Eye (tissue), 1 donor: Measurements from ENCODE around the gene GPRC5B.
A peak's percentile ranks its signal among the peaks of the same experiment; 100 is the strongest.

ENCODE experiments used
- DNase-seq: peaks from one replicate; pipeline ENCODE4 v3.0.0-alpha.2; 2015

The GPRC5B gene

DNA sequence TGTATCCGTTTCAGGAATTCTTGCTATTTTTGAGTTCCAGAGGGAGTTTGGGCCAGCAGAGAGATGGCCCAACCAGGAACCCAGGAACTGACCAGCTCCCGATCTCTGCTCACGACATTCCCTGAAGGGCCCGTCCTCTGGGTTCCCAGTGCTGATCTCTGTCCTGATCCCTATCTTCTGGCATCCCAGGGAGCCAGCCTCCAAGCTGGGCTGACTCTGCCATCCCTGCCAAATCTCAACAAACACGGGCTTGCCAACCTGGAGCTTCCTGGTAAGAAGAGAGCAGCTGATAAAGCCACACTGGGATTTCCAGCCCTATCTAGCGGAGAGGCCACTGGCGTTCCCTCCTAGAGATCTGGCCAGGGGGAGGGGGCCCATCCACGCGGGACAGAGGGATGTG lies 16.2 kb downstream of the GPRC5B start:
- no peak for DNase-seq

DNA sequence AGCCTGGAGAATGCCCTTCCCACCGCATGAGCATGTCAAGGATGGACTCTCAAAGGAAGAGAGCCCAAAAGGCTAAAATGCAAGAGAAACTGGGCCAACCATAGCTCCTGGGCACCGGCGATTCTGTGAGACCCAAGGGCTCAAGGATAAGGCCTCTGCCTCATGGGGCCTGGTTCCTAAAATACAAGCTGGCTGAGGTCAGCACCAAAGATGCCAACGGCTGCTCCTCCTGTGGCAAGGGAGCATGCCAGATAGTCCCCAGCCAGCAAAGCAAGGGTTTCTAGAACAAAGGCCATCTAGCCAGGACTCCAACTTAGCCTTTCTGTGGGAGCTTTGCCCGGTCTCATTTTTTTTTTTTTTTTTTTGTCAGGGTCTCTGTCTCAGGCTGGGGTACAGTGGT lies 20.1 kb downstream of the GPRC5B start:
- no peak for DNase-seq

GRCh38 chr16:19863990-19864389 lies 20.7 kb downstream of the GPRC5B start:
- DNase-seq, result no peak

- DNase-seq, result peak; percentile 81
Measured at GRCh38 chr16:19861811-19862327, 22.8 kb downstream of the GPRC5B start.

DNA sequence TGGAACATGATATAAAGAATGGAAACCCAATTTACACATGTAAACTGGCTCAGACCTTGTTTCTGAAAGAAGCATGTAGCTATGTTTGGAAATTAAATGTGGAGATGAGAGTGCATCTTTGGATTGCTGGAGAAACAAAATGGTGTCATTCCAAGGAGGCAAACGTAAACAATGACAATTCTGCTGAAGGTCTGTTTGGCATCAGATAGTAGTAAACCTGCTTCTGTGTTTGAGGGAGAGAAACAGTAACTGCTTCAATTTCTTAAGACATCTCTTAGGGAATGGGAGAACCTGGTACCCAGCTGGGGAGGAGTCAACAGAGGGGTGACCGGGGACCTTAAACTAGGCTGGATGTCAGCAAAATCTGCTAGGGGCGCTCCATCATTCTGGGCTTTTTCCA lies 23.5 kb downstream of the GPRC5B start:
- peak; percentile 55 for DNase-seq

GRCh38 chr16:19860166-19861041 lies 24.2 kb downstream of the GPRC5B start:
- DNase-seq, result peak; percentile 64

- DNase-seq, result no peak
Measured at GRCh38 chr16:19859603-19860002, 25.0 kb downstream of the GPRC5B start.

- DNase-seq, result no peak
Measured at GRCh38 chr16:19859166-19859565, 25.5 kb downstream of the GPRC5B start.

GRCh38 chr16:19858340-19859018 lies 26.2 kb downstream of the GPRC5B start:
- DNase-seq, result no peak

DNA sequence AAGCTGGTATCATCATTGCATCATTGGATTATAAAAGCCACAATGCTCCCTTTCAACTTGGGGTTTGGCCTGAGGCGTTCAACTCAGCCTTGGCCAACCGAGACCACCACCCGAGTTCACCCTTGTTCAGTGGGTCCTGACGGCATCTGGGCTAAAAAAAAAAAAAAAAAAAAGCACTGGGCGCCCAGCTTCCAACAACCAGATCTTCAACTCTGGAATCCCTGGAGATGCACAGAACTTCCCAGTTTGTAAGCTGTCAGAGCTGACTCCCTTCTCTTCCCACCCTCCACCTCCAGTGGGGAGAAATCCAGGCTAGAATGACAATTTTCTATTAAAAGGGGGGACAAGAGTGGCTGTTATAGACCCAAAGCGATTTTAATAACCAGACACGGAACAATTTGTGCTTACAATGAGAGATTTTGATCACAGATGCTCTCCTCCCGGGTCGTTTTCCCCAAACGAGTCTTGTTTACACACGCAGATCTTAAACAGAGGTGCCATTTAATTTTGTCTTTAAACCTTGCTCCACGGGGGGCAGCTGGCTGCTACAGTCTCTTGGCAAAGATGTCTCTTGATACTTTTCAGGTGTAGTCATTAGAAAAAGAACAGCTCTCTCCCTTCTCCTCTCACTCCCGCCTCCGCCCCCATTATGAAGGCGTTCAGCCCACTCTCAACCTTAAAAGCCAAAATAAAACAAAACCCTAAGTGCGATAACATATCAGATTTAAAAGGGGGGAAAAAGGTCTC lies 26.9 kb downstream of the GPRC5B start:
- no peak for DNase-seq

GRCh38 chr16:19856120-19856519 lies 28.5 kb downstream of the GPRC5B start:
- no peak for DNase-seq

DNA sequence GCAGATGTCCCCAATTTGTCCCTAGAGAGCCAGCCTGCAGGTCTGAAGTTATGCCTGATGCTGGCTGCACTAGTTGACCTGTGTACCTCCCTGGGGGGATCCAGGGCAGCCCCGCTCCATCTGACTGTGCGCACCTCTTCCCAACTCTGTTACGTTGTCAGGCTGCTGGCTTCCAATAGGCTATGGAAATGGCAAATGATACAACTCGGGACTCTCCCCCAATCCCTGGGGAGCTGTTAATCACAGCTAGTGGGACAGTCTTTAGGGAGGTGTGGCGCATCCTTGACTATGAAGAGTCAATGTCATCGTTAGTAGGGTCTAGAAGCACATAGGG lies 30.1 kb downstream of the GPRC5B start:
- no peak for DNase-seq

- no peak for DNase-seq
Measured at GRCh38 chr16:19853742-19854542, 30.7 kb downstream of the GPRC5B start.

GRCh38 chr16:19853132-19853741 lies 31.4 kb downstream of the GPRC5B start:
- DNase-seq, result no peak

DNA sequence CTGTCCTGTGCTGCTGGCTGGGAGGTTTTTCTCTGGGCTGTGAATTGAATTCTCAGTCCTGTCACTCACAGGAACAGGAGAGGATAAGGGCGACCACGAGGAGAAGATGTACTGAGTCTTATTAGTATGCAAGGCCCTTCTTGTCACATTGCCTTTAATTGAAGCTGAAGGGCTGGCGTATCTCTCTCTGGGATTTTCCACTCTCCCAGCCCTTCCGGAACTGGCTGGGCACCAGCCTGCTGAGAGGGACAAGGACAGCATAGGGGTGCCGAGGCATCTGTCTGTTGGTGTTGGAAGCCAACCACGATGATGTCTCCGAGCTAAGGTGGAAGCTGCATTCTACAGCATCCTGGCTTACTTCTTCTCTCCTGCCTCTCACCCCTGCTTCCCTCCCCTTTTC lies 33.2 kb downstream of the GPRC5B start:
- peak; percentile 54 for DNase-seq

DNA sequence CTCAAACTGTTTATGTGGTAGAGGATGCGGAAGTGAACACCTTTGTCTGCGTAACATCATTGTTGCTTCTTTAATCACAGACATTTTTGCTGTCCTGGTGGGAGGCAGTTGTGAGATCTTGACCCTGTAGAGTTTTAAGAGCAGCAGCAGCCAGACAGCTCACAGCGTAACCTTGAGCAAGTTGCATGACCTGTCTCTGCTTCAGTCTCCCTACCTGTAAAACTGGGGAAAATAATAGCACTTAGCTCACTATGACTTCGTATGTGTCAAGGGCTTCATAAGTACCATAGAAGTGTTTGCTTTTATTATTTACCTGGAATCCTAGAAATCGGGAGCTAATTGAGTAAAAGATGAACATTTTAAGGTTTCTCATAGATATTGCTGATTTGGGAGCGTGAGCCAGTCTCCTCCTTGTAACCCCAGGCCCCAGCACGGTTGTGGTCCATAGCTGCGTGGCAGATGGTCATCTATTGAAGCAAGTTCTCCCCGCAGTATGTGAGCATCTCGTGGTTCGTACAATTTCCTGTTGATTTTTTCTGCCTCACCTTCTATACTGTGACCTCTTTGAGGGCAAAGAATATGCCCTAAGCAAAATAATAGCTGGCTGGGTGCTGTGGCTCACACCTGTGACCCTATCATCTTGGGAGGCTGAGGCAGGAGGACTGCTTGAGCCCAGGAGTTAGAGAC lies 34.4 kb downstream of the GPRC5B start:
- no peak for DNase-seq

GRCh38 chr16:19848756-19849155 lies 35.9 kb downstream of the GPRC5B start:
- no peak for DNase-seq

DNA sequence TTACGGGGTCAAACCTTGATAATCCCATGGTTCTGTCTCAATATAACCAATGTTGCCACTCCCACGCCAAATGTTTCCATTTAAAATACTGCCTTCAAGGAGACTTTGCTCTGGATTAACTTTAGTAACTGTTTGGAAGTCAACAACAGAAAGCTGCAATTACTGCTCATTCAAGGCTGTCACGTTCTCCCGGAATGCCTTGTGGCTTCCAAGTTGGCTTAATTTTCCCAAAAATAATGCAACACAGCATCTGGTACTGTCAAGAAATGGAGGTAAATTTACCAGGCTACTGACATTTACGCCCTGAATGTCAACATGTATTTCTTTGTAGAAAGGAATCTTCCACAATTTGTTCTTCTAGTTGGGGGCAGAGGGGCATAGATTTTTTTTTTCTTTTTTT lies 38.2 kb downstream of the GPRC5B start:
- DNase-seq, result no peak

GRCh38 chr16:19844945-19845641 lies 39.6 kb downstream of the GPRC5B start:
- no peak for DNase-seq

- no peak for DNase-seq
Measured at GRCh38 chr16:19843371-19843770, 41.3 kb downstream of the GPRC5B start.
